B cell (primary cell): Measurements from ENCODE around the gene ZNF3. TPM values are rescaled to one million over a fixed set of nuclear protein-coding genes. Genes with fewer than 3 reads are reported as not detected.

Experiments used
- ATAC-seq: fragments of 200-7000 bp; cut with Tn5 transposase; one replicate; pipeline ENCODE4 v1.10.0; 2021; ENCODE audit warnings: low read depth, mild to moderate bottlenecking, moderate number of reproducible peaks, moderate library complexity
- CTCF ChIA-PET: fragments of 350-600 bp; sonication (Branson Sonifier 250); formaldehyde crosslinking; loops from one replicate; lab custom pipeline; 2021; ENCODE audit warnings: antibody characterized with exemption, inconsistent platforms; lab: Charles Lee
- POLR2A ChIA-PET: fragments of 350-600 bp; sonication (Branson Sonifier 250); formaldehyde crosslinking; loops from one replicate; lab custom pipeline; 2021; ENCODE audit warnings: antibody characterized with exemption; lab: Charles Lee
- DNase-seq: peaks from one replicate; pipeline ENCODE4 v3.0.0; 2013
- H2AFZ ChIP-seq: 2 replicates; pipeline ENCODE4 v1.6.1; 2012; ENCODE audit warnings: mild to moderate bottlenecking, low read depth, low read length; ENCODE audit not compliant: insufficient read depth, poor library complexity, severe bottlenecking
- H3K27ac ChIP-seq, 2 donors: 1 replicate in 1 of 2; 2 replicates in 1 of 2; pipeline ENCODE4 v1.5.1; 2012 to 2013; ENCODE audit warnings: low read length in 2 of 2, mild to moderate bottlenecking in 2 of 2, moderate library complexity in 1 of 2
- H3K27me3 ChIP-seq, 4 experiments: fragments of 200-600 bp in 1 of 4; sonication (generic) in 1 of 4; replicated peaks in 1 of 4; 1 replicate in 2 of 4; 2 replicates in 2 of 4; pipeline versions ENCODE4 v1.6.1 to v1.7.0; 2013 to 2016; ENCODE audit warnings: low read length in 3 of 4, mild to moderate bottlenecking in 2 of 4, mixed read lengths in 1 of 4, moderate library complexity in 1 of 4; ENCODE audit not compliant: insufficient read depth in 4 of 4, control insufficient read depth in 3 of 4; ENCODE audit errors: control extremely low read depth in 1 of 4
- H3K36me3 ChIP-seq, 2 experiments: replicated peaks in 1 of 2; 1 replicate in 1 of 2; 2 replicates in 1 of 2; pipeline versions ENCODE4 v1.6.1 to v1.7.1; 2013; ENCODE audit warnings: low read length in 1 of 2; ENCODE audit not compliant: insufficient read depth in 2 of 2, control insufficient read depth in 1 of 2; ENCODE audit errors: control extremely low read depth in 1 of 2, extremely low read depth in 1 of 2
- H3K4me1 ChIP-seq, 2 donors: fragments of 200-600 bp in 1 of 2; sonication (generic) in 1 of 2; 1 replicate in 1 of 2; 2 replicates in 1 of 2; pipeline versions ENCODE4 v1.5.1 to v1.6.1; 2013 to 2017; ENCODE audit warnings: low read length in 2 of 2; ENCODE audit not compliant: control insufficient read depth in 2 of 2, insufficient read depth in 2 of 2
- H3K4me2 ChIP-seq: replicated peaks from 2 replicates; pipeline ENCODE3; 2012; ENCODE audit warnings: mild to moderate bottlenecking, low read depth, low read length; ENCODE audit not compliant: poor library complexity, severe bottlenecking
- H3K4me3 ChIP-seq, 5 experiments: fragments of 200-600 bp in 1 of 5; sonication (generic) in 1 of 5; 1 replicate in 3 of 5; 2 replicates in 2 of 5; pipeline versions ENCODE4 v1.5.1 to v1.7.0; 2011 to 2016; ENCODE audit warnings: low read length in 4 of 5, mild to moderate bottlenecking in 4 of 5, low read depth in 2 of 5, control low read depth in 1 of 5, moderate library complexity in 1 of 5; ENCODE audit not compliant: insufficient read depth in 1 of 5; ENCODE audit errors: control extremely low read depth in 1 of 5, extremely low read depth in 1 of 5
- H3K79me2 ChIP-seq: fragments of 200-600 bp; sonication (generic); one replicate; pipeline ENCODE4 v1.6.0; 2016; ENCODE audit warnings: low read length; ENCODE audit not compliant: control insufficient read depth, insufficient read depth
- H3K9ac ChIP-seq: fragments of 200-600 bp; sonication (generic); 2 replicates; pipeline ENCODE4 v1.6.1; 2017; ENCODE audit warnings: mild to moderate bottlenecking, low read length, moderate library complexity
- H3K9me3 ChIP-seq, 3 donors: one replicate each; pipeline versions ENCODE4 v1.6.1 to v1.7.1; 2013; ENCODE audit warnings: low read length in 2 of 3; ENCODE audit not compliant: control insufficient read depth in 2 of 3, insufficient read depth in 1 of 3; ENCODE audit errors: control extremely low read depth in 1 of 3
- H4K20me1 ChIP-seq: 2 replicates; pipeline ENCODE4 v1.6.0; 2012; ENCODE audit warnings: mild to moderate bottlenecking, low read length; ENCODE audit not compliant: insufficient read depth, control insufficient read depth, poor library complexity, severe bottlenecking
- H3K27ac Mint-ChIP-seq: one replicate; pipeline ENCODE4 v1.8.0; 2021; ENCODE audit warnings: mixed read lengths
- H3K27me3 Mint-ChIP-seq: one replicate; pipeline ENCODE4 v1.8.0; 2021; ENCODE audit warnings: mixed read lengths
- H3K4me1 Mint-ChIP-seq: one replicate; pipeline ENCODE4 v1.8.0; 2021; ENCODE audit warnings: mixed read lengths
- H3K4me3 Mint-ChIP-seq: one replicate; pipeline ENCODE4 v1.8.0; 2021; ENCODE audit warnings: mixed read lengths
- H3K9me3 Mint-ChIP-seq: one replicate; pipeline ENCODE4 v1.8.0; 2022; ENCODE audit warnings: mixed read lengths; ENCODE audit not compliant: insufficient read depth
- CTCF ChIP-seq: fragments of 200-600 bp; IDR thresholded peaks from one replicate; pipeline ENCODE4 v1.8.0; 2022; ENCODE audit warnings: antibody characterized with exemption, mild to moderate bottlenecking
- EZH2 ChIP-seq: IDR thresholded peaks from 2 replicates; pipeline ENCODE4 v1.6.1; 2012; ENCODE audit warnings: borderline replicate concordance, low read depth, mild to moderate bottlenecking, moderate library complexity, low read length; ENCODE audit not compliant: insufficient read depth, poor library complexity, severe bottlenecking
- WGBS: methylation state at CpG from one replicate; pipeline ENCODE4 v1.1.5; 2013; ENCODE audit warnings: missing lambda C conversion rate; ENCODE audit not compliant: insufficient coverage; 5-methylcytosine and 5-hydroxymethylcytosine counted together
- intact Hi-C: fragments of 100-400 bp; cut with micrococcal nuclease; formaldehyde crosslinking; loops from one replicate; pipeline ENCODE4 v1.10.0; 2022
- polyA plus RNA-seq: library from polyadenylated mRNA; depleted of rRNA; stranded (reverse); fragments of >200 nt; gene quantifications from 2 replicates; pipeline ENCODE4 v1.2.3, GENCODE V29; 2012
- total RNA-seq, 2 donors: library from RNA; stranded (reverse); fragments of 120-200 nt in 1 of 2; gene quantifications; 1 replicate in 1 of 2; 2 replicates in 1 of 2; pipeline versions ENCODE4 v1.2.3 to v1.2.4, GENCODE V29; 2013 to 2022

The ZNF3 gene
- total and polyA plus RNA-seq, 2 donors (not counting 1 experiment from before 2014, with no cell fraction given), result 19.2 to 44.8 TPM

DNA sequence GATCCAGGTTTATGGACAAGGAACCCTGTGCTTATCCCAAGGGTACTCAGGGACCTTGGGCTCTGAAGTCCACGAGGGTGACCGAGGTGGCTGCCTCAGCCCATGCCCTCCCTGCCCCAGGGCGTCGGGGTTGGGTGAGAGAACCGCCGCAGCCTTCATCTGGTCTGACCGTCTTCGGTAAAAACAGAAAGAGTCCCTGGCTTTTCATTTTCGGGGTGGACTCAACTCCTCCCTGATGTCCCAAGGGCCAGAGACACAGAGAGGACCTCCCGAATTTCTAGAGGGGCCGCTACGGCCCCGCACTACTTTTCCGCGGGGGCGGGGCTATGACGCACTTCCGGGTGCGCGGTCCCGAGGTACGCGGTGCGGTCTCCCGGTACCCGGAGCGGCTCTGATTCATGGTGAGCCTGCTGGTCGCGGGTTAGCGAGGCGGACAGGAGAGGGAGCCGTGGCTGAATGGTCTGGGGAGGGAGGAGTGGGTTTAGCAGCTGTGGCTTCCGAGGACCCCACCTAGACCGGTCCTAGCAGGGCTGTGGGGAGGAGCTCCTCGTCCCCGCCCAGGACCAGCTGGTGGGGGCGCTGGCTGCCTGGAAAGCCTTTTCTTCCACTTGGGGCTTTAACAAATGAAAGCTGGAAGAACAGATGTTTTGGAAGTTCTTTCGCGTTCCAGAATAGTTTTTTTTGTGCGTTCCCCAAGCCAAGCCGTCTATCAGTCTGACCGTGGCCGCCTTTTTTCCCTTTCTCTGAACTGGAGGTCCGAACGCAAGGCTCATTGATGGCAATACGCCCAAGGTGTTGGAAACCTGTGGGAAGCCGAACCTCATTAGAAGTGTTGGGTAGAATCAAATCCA lies 31.9 kb downstream of the ZNF3 start, which contains the start of gene ZSCAN21:
TSS of gene ZSCAN21 (plus strand) at position 334 of the 851 bp plus-strand sequence. CDS start 7,233 bp downstream, outside the sequence.
- H3K27ac Mint-ChIP-seq, result peak within 1 kb of the TSS; percentile 97
- 1% methylated on average over 45 of the region's 47 CpGs for WGBS
- H3K9me3 ChIP-seq, result no peaks in the 10 kb centered on the region
- H3K4me3 ChIP-seq, result peak within 1 kb of the TSS; percentile 69 to 97 (median 92)
- H2AFZ ChIP-seq, result peak within 1 kb of the TSS; percentile 100
- intact Hi-C loops, result loop anchor here (1.0 to 2.0 kb wide), 5 partner anchors 32 to 131 kb away; partner anchors contain the start of genes TRIM4, ZKSCAN1 and ZNF3
- TF ChIP-seq EZH2 (no peak), CTCF (no peak)
- H3K9ac ChIP-seq, result peak within 1 kb of the TSS; percentile 97
- peak within 1 kb of the TSS; percentile 92 for H3K4me2 ChIP-seq
- peak within 1 kb of the TSS; percentile 89 to 95 for H3K27ac ChIP-seq
- peaks cover 6 to 17% of the 10 kb centered on the region in 2 donors for H3K4me1 ChIP-seq
- CTCF ChIA-PET, result interaction anchor here (0.6 to 1.2 kb wide), 5 partner anchors 27 to 656 kb away, joined by 3 read pairs; no protein-coding TSS in a partner anchor
- H3K27me3 ChIP-seq, result no peaks in the 10 kb centered on the region
- no peaks in the 10 kb centered on the region for H3K36me3 ChIP-seq
- ATAC-seq, result peak; percentile 90
- peaks cover 15% of the 10 kb centered on the region for H3K79me2 ChIP-seq
- H3K9me3 Mint-ChIP-seq, result no peaks in the 10 kb centered on the region
- POLR2A ChIA-PET, result interaction anchor here (0.5 to 1.5 kb wide), 7 partner anchors 32 to 428 kb away, joined by 3 to 11 read pairs (median 5); partner anchors contain the start of genes COPS6, TRIM4, ZKSCAN1 and ZNF3
- DNase-seq, result peak; percentile 91
- peak within 1 kb of the TSS; percentile 97 for H3K4me3 Mint-ChIP-seq
- peaks cover 20% of the 10 kb centered on the region for H3K4me1 Mint-ChIP-seq
- H4K20me1 ChIP-seq, result no peaks in the 10 kb centered on the region
- no peaks in the 10 kb centered on the region for H3K27me3 Mint-ChIP-seq

DNA sequence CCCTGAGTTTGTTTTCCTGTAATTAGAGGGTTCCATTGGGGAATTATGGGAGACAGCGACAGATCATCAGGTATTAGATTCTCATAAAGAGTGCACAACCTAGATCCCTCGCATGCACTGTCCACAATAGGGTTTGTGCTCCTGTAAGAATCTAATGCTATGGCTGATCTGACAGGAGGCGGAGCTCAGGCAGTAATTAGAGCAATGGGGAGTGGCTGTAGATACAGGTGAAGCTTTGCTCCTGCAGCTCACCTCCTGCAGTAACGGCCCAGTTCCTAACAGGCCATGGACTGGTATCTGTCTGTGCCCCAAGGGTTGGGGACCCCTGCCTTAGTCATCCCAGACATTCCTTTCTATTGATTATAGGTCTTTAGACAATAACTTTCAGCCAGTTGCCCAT lies 32.8 kb downstream of the ZNF3 start:
- Mint-ChIP-seq H3K4me3 (peak overlapping the region; percentile 97), H3K9me3 (no peaks in the 10 kb centered on the region)

More for the DNA sequence above, 32.8 kb downstream of the ZNF3 start:
- H3K27ac Mint-ChIP-seq, result peak overlapping the region; percentile 97
- TF ChIP-seq EZH2 (no peak), CTCF (no peak)
- Histone ChIP-seq H3K4me1 (peaks cover 6 to 18% of the 10 kb centered on the region in 2 donors), H2AFZ (peak overlapping the region; percentile 100), H4K20me1 (no peaks in the 10 kb centered on the region), H3K4me3 (no peak overlapping the region), H3K79me2 (peaks cover 7% of the 10 kb centered on the region), H3K9me3 (no peaks in the 10 kb centered on the region), H3K27ac (no peak overlapping the region), H3K9ac (no peak overlapping the region), H3K36me3 (no peaks in the 10 kb centered on the region), H3K27me3 (no peaks in the 10 kb centered on the region), H3K4me2 (peak overlapping the region; percentile 92)
- H3K27me3 Mint-ChIP-seq, result no peaks in the 10 kb centered on the region
- ChIA-PET POLR2A (no interaction called here), CTCF (no interaction called here)
- DNase-seq, result no peak
- intact Hi-C loops, result loop anchor here (1.0 to 2.0 kb wide), 5 partner anchors 33 to 130 kb away; partner anchors contain the start of genes TRIM4, ZKSCAN1 and ZNF3
- ATAC-seq, result no peak
- peaks cover 21% of the 10 kb centered on the region for H3K4me1 Mint-ChIP-seq
- WGBS, result 84% methylated on average over 2 of the region's 4 CpGs
